ACC112 (cell line): ENCODE measurements around the gene MACROD1.
"Not testable (repeated sequence)": the region's sequence is repeated elsewhere in the genome, so short reads cannot be mapped to it uniquely, and the experiment has no call there.

ENCODE experiments used
- H2AFZ ChIP-seq: fragments of 200-600 bp; sonication (generic); one replicate; pipeline ENCODE4 v1.6.0; 2017; ENCODE audit warnings: antibody characterized with exemption, low read length; ENCODE audit not compliant: unreplicated experiment
- H3K27ac ChIP-seq: fragments of 200-600 bp; sonication (generic); 2 replicates; pipeline ENCODE4 v1.5.1; 2014; ENCODE audit warnings: low read depth, mild to moderate bottlenecking, antibody characterized with exemption, low read length, moderate library complexity
- H3K27me3 ChIP-seq: fragments of 200-600 bp; sonication (generic); 2 replicates; pipeline ENCODE4 v1.6.1; 2014; ENCODE audit warnings: mild to moderate bottlenecking, antibody characterized with exemption, low read length, moderate library complexity, mixed read lengths; ENCODE audit not compliant: insufficient read depth
- H3K36me3 ChIP-seq: fragments of 200-600 bp; sonication (generic); 2 replicates; pipeline ENCODE4 v1.6.1; 2016; ENCODE audit warnings: mild to moderate bottlenecking, antibody characterized with exemption, low read length, moderate library complexity, mixed read lengths; ENCODE audit not compliant: insufficient read depth
- H3K4me1 ChIP-seq: fragments of 200-600 bp; sonication (generic); one replicate; pipeline ENCODE4 v1.6.1; 2016; ENCODE audit warnings: low read length, mixed read lengths; ENCODE audit not compliant: insufficient read depth, unreplicated experiment, control insufficient read depth
- H3K4me3 ChIP-seq: fragments of 200-600 bp; sonication (generic); 2 replicates; pipeline ENCODE4 v1.5.1; 2014; ENCODE audit warnings: mild to moderate bottlenecking, low read depth, low read length
- H3K79me2 ChIP-seq: fragments of 200-600 bp; sonication (generic); one replicate; pipeline ENCODE4 v1.6.0; 2016; ENCODE audit warnings: low read length; ENCODE audit not compliant: control insufficient read depth, unreplicated experiment, insufficient read depth

Gene MACROD1

DNA sequence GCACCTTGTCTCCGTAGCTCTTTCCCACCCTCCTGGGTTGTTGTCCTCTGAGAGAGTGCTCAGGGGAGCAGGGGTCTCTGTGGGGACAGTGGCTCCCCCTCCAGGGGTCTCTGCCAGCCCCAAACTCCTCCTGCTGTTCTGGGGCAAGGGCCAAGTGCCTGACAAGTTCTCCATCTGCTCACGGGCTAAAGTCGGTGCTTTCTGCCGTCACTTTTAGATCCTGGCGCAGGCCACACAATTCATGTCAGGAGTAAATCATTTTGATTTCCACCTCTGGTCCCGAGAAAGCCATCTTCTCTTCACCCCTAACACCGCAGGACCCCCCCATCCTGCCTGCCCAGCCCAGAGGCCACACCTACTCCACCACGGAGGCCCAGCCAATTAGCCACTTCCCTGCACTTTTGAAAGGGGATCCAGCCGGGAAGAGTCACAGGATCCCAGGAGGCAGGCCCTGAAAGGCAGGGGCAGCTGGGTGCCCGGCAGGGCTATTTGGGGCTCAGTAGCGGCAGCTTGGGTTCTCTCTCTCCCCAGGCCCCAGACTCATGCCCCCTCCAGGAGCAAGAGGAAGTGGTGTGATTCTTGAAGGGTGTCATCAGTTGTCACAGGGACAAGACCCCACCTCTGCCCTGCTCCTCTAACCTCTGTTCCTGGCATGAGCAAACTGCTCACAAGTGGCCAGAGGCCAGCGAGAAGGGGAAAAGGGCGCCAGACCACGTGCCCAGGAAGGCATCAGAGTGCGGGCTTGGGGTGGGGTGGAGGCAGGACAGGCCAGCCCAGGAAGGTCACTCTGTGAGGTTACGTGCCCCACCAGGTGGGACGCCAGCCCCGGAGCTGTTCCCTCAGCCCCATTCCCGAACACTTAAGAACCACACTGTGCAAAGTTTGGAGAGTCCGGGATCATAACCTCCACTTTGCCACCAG is 1.3 kb downstream of the MACROD1 start:
- peaks cover 7% of the 10 kb centered on the region for H3K4me1 ChIP-seq
- H3K27me3 ChIP-seq, result no peaks in the 10 kb centered on the region
- no peak overlapping the region for H3K27ac ChIP-seq
- H3K4me3 ChIP-seq, result peak overlapping the region; percentile 94
- peaks cover 15% of the 10 kb centered on the region for H3K79me2 ChIP-seq
- H3K36me3 ChIP-seq, result no peaks in the 10 kb centered on the region
- peak overlapping the region; percentile 88 for H2AFZ ChIP-seq

DNA sequence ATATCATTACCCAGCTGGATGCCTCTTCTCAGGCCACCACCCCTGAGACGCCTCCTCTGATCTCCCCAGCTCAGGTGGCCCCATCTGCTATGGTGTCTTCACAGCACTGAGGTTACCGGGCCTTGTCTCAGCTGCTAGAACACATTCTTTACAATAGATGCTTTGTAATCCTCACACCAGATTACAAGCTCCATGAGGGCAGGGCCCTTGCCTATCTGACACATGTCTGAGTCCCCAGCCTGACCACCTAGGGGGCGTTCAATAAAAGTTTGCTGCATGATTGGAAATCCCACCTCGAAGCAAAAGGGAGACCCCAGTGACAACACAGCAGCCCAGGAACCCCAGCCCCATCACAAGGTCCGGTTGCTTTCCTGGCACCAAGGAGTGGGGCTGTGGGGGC is 2.0 kb downstream of the MACROD1 start:
- no peaks in the 10 kb centered on the region for H3K27me3 ChIP-seq
- H3K36me3 ChIP-seq, result no peaks in the 10 kb centered on the region
- no peak overlapping the region for H3K4me3 ChIP-seq
- no peak overlapping the region for H3K27ac ChIP-seq
- H3K4me1 ChIP-seq, result peaks cover 7% of the 10 kb centered on the region
- H2AFZ ChIP-seq, result no peak overlapping the region
- peaks cover 15% of the 10 kb centered on the region for H3K79me2 ChIP-seq

DNA sequence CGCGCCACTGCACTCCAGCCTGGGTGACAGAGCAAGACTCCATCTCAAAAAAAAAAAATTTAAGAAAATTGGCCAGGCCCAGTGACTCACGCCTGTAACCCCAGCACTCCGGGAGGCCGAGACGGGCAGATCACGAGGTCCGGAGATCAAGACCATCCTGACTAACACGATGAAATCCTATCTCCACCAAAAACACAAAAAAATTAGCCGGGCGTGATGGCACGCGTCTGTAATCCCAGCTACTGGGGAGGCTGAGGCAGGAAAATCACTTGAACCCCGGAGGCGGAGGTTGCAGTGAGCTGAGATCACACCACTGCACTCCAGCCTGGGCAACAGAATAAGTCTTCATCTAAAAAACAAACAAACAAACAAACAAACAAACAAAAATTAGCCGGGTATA is 3.1 kb downstream of the MACROD1 start:
- not testable (repeated sequence) for H2AFZ ChIP-seq, H3K36me3 ChIP-seq, H3K4me3 ChIP-seq, H3K4me1 ChIP-seq, H3K27ac ChIP-seq, H3K27me3 ChIP-seq
- peaks cover 15% of the 10 kb centered on the region for H3K79me2 ChIP-seq

DNA sequence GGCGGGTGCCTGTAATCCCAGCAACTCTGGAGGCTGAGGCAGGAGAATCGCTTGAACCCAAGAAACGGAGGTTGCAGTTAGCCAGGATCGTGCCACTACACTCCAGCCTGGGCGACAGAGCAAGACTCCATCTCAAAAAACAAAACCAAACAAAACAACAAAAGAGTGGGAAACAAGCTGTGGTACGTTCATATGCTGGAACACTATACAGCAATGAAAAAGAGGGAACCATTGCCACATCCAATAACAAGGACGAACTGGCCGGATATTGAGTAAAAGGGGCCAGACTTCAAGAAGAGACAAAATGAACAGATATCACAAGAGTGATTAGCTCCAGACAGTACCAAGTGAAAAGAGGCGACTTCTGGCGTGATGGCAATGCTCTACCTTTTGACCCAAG is 4.9 kb downstream of the MACROD1 start:
- Histone ChIP-seq H3K27me3 (no peaks in the 10 kb centered on the region), H3K4me1 (peaks cover 7% of the 10 kb centered on the region), H3K4me3 (no peak overlapping the region), H3K27ac (no peak overlapping the region), H2AFZ (no peak overlapping the region), H3K36me3 (no peaks in the 10 kb centered on the region), H3K79me2 (peaks cover 13% of the 10 kb centered on the region)

DNA sequence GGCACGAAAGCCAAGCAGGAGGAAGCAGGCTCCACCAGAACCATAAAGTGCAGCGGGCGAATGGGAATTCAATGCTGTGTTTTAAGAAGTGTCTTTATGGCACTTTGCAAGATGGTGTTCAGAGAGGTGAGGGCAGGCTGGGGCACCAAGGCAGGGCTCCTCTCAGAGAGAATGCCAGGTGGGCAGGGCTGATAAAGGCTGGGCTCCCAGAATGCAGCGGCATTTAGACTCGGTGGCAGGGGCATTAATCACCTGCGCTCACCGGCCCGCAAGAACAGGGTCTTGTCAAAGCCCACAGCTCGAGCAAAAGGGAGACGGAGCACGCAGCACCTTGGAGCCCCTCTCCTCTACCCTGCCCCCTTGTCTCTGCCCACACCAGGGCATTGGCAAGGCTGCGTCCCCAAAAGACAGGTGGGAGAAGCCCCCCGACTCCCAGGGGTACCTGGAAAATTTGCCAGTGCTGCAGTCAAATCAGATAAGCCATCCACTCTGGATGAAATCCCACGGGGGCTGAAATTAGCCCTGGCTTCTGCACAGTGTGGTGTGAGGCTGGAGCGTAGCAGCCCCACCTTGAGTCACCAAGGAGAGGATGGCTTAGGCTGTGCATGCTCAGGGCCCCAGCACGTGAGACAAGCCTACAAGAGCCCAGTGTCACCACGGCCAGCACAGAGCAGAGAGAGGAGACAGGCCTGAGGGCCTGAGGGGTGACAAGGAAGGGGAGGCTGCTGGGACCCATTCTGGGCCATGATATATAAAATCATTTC is 8.1 kb downstream of the MACROD1 start:
- Histone ChIP-seq H3K27ac (no peak overlapping the region), H3K4me3 (no peak overlapping the region), H3K36me3 (no peaks in the 10 kb centered on the region), H3K4me1 (no peaks in the 10 kb centered on the region), H2AFZ (no peak overlapping the region), H3K27me3 (no peaks in the 10 kb centered on the region), H3K79me2 (no peaks in the 10 kb centered on the region)

DNA sequence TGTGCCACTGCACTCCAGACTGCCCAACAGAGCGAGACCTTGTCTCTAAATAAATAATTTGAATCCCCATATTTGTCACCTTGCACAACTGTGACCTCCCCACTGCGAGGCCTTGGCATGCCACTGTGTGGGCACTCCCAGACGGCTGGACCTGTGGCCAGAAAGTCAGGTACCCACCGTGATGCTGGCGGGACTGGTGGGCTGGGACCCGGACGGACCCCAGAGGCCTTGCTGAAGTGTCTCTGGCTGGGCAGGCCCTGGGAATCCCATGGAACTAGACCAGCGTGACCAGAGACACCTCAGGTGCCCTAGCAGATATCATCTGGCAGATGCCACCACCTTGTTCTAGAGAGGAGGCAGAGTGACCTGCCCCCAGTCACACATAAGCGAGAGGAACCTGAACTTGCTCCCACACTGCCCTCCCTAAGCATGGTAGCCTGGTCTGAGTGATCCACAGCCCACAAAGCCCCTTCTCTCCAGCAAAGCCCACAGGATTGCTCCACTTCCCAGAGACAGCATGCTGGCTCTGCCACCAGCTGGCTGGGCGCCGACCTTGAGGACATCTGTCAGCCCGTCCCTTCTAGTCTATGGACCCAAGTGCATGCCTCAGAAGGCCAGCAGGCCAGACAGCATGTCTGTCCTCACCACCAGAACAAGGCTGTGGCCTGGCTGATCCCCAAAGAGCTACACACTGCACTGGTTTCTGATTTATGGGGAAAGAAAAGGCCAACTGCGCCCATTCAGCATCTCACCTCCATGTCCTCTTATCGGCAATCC is 9.5 kb downstream of the MACROD1 start:
- no peak overlapping the region for H3K4me3 ChIP-seq
- no peaks in the 10 kb centered on the region for H3K36me3 ChIP-seq
- no peak overlapping the region for H3K27ac ChIP-seq
- no peaks in the 10 kb centered on the region for H3K27me3 ChIP-seq
- H3K4me1 ChIP-seq, result no peaks in the 10 kb centered on the region
- no peaks in the 10 kb centered on the region for H3K79me2 ChIP-seq
- H2AFZ ChIP-seq, result no peak overlapping the region

DNA sequence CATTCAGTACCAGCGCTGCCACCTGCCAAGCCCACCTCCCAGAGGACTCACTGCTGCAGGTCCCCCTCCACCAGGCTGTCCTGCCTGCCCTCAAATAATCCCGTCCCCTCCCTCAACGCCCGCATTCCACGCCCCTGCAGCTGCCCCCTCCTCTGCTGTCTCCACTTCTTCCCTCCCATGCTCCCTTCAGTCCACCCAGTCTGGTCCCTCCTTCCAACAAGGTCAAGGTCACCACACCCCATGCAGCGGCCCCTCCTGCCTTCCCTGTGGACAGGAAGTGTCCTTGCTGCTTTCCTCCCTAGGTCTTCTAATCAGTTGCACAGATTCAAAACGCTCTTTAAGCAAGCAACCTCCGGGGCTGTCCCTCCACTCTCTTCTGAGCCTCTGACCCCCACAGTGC is 12.1 kb downstream of the MACROD1 start:
- Histone ChIP-seq H3K4me3 (no peak overlapping the region), H3K4me1 (no peaks in the 10 kb centered on the region), H3K27ac (no peak overlapping the region), H3K36me3 (no peaks in the 10 kb centered on the region), H3K27me3 (no peaks in the 10 kb centered on the region), H3K79me2 (no peaks in the 10 kb centered on the region), H2AFZ (no peak overlapping the region)

DNA sequence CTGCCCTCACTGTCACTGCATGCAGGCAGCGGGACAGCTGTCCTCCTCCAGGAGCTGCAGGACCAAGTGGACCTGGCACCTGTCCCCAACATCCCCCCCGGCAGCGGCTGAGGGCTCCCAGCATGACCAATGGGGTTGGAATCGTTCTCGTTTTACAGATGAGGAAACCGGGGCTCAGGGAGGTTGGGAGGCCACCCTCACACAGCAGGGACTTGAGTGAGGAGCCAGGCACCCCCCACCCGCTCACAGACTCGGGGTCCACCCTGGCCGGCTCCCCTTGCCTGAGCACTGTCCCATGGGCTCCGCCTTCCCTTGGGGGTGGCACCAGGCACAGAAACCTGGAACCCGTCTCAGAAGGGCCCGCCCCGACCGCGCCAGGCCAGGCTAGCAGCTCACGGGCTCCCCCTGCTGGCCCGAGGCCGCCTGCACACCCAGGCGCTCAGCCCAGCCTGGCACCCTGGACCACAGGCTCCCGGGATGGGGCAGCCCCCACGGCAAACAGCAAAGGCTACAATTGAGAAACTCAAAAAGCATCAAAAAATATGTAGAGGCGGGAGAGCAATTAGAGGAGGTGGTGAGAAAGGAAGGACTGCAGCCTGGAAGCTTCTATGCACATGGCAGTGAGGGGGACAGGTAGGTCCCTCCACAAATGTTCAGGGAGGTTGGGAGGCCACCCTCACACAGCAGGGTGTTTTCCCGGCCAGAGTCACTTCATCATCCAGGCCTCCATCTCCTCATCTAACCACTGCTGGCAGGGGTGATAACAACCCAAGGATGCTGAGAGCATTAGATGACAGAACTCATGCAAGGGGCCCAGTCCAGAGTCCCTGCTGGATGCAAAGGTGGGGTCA is 12.8 kb downstream of the MACROD1 start:
- no peaks in the 10 kb centered on the region for H3K4me1 ChIP-seq
- no peak overlapping the region for H3K27ac ChIP-seq
- no peaks in the 10 kb centered on the region for H3K79me2 ChIP-seq
- peak overlapping the region; percentile 29 for H2AFZ ChIP-seq
- H3K4me3 ChIP-seq, result peak overlapping the region; percentile 48; the same call in 1 of the 2 replicates
- no peaks in the 10 kb centered on the region for H3K27me3 ChIP-seq
- no peaks in the 10 kb centered on the region for H3K36me3 ChIP-seq

DNA sequence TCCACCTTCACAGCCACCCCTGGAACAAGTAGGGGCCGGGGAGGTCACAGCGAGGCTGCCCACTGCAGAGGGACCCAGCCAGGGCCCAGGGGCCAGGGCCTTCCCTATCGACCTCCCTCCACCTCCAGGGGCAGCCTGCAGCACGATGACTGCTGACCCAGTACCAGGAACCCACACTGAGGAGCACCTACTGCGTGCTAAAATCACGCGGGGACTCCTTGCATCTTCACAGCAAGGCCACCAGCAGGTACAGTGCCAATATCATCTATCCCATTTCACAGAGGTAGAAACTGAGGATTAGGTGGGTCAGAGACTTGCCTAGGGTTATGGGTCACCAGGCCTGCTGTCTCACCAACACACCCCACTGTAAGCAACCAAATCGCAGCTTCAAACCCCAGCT is 14.6 kb downstream of the MACROD1 start:
- H3K4me1 ChIP-seq, result no peaks in the 10 kb centered on the region
- no peak overlapping the region for H2AFZ ChIP-seq
- no peaks in the 10 kb centered on the region for H3K79me2 ChIP-seq
- no peaks in the 10 kb centered on the region for H3K36me3 ChIP-seq
- no peak overlapping the region for H3K27ac ChIP-seq
- no peaks in the 10 kb centered on the region for H3K27me3 ChIP-seq
- no peak overlapping the region for H3K4me3 ChIP-seq
